DND-41 (cell line): Measurements from ENCODE around the gene DOCK6.

ENCODE experiments used
- CTCF ChIP-seq: IDR thresholded peaks from 2 replicates; pipeline ENCODE4 v1.5.1; 2012; ENCODE audit warnings: borderline replicate concordance, low read length, moderate library complexity, mild to moderate bottlenecking; ENCODE audit not compliant: poor library complexity, severe bottlenecking; ENCODE audit errors: extremely low read depth
- EZH2 ChIP-seq: IDR thresholded peaks from 3 replicates; pipeline ENCODE4 v1.6.1; 2012; ENCODE audit warnings: borderline replicate concordance, low read depth, mild to moderate bottlenecking, moderate library complexity, low read length, inconsistent platforms; ENCODE audit not compliant: severe bottlenecking

GRCh38 chr19:11202488-11203193 is 59.7 kb downstream of the DOCK6 start:
- no peak for TF ChIP-seq CTCF
- TF ChIP-seq EZH2: no peak
